Left lobe of liver (tissue), 2 donors: ENCODE results near the gene CGB3. TPM values are rescaled to one million over a fixed set of nuclear protein-coding genes. Genes with fewer than 3 reads are reported as not detected.
A peak's percentile ranks its signal among the peaks of the same experiment; 100 is the strongest.
"Not testable (repeated sequence)": the region's sequence is repeated elsewhere in the genome, so short reads cannot be mapped to it uniquely, and the experiment has no call there.

ENCODE experiments used
- ATAC-seq: fragments of 200-7000 bp; cut with Tn5 transposase; one replicate; pipeline ENCODE4 v1.9.1; 2020; ENCODE audit warnings: mild to moderate bottlenecking, moderate library complexity
- DNase-seq: peaks from one replicate; pipeline ENCODE4 v3.0.0-alpha.2; 2020; ENCODE audit warnings: low spot score
- total RNA-seq: library from RNA; stranded (reverse); gene quantifications from one replicate; pipeline ENCODE4 v1.2.1, GENCODE V29; 2021
- donor health status: DM: no; HTN: no; CAD: no; lungs with moderate emphysema.
- donor health status: DM: no; HTN: yes; CAD: no.

The CGB3 gene
- not detected for total RNA-seq

- not testable (repeated sequence) for DNase-seq, ATAC-seq
These were observed at the start of gene CGB3 for GRCh38 chr19:49024233-49024632. TSS of gene CGB3 (minus strand) at chr19:49024333. CDS start at chr19:49023971, 362 bp downstream.

DNA sequence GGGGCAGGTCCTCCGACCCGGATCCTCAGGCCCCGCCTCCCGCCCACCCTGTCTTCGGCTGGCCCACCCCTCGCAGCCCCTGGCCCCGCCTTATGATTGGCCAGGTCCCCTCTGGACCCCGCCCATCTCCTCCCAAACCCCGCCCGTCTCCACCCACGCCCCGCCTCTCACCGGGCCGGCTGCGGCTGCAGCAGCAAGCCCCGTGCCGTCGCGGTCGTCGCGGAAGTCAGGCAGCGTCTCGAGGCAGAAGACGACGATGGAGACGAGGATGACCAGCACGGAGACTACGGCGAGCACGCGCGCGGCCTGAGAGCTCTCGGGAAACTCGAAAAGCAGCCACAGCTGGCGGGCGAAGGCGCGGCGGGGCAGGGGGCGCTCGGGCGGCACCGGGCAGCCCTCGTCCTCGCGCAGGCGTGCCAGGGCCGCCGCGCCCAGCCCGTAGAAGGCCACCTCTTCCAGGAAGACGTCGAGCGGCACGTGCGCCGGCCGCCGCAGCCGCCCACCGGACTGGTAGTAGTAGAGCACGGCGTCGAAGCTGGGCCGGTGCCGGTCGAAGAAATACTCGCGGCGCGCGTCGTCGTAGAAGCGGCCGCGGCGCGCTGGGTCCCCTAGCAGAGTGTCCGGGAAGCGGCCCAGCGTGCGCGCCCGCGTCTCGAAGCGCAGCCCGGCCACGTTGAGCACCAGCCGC, 47.9 kb upstream of the CGB3 start:
- DNase-seq (no peak), ATAC-seq (no peak)

DNA sequence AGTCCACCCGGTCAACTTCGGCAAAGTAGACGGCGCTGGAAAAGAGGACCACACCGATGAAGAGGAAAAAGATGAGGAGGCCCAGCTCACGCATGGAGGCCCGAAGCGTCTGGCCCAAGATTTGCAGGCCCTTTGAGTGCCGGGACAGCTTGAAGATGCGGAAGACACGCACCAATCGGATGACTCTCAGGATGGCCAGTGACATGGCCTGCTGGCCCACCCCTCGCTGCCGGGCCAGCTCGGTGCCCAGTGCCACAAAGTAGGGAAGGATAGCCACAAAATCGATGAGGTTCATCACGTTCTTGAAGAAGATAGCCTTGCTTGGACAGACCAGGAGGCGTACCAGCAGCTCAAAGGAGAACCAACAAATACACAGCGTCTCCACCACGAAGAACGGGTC, 46.3 kb upstream of the CGB3 start:
- no peak for ATAC-seq

GRCh38 chr19:49069026-49069425, 44.9 kb upstream of the CGB3 start:
- DNase-seq (no peak), ATAC-seq (no peak)

More for the DNA sequence above, 46.3 kb upstream of the CGB3 start:
- DNase-seq = no peak

GRCh38 chr19:49067554-49067953, 43.4 kb upstream of the CGB3 start:
- DNase-seq = no peak
- ATAC-seq = no peak

GRCh38 chr19:49065905-49066512, 41.9 kb upstream of the CGB3 start:
- DNase-seq (no peak), ATAC-seq (no peak)

DNA sequence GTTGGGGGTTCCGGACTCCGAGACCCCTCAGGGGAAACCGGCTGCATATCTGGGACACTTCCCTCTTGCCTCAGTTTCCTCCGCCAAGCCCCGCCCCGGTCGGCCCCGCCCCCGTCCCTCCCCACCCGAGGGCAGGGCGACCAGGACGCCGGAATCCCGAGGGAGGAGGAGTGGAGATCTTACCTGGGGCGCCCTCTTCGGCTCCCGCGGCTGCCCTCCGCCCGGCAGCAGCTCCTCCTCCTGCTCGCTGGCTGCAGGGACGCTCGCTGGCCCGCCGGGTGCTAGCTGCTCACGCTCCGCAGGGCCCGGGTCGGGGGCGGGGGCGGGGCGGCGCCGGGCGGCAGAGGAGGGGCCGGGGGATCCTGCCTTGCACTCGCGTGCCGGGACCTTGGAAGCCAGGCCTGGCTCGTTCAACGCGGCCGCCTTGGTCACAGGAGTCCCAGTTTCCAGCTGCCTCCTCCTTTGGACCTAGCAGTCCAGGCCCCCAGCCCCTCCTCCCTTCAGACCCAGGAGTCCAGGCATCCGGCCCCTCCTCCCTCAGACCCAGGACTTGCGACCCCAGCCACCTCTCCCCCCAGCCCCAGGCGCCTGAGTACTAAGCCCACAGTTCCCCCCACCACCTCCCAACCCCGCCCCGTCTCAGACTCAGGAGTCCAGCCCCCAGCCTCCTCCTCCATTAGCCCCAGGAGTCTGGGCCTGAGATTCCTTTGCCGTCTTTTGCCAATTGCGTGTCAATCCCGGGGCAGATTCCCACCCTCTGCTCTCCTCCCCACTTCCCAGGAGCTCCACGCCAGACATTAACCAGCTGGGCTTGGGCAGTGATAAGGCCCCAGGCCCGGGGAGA, 40.9 kb upstream of the CGB3 start, which contains the start of gene NTF4:
Gene NTF4 (minus strand): TSS at position 51 of the 844 bp plus-strand sequence. CDS start 2,821 bp downstream, outside the sequence.
- no peak for DNase-seq
- peak; percentile 65 for ATAC-seq

DNA sequence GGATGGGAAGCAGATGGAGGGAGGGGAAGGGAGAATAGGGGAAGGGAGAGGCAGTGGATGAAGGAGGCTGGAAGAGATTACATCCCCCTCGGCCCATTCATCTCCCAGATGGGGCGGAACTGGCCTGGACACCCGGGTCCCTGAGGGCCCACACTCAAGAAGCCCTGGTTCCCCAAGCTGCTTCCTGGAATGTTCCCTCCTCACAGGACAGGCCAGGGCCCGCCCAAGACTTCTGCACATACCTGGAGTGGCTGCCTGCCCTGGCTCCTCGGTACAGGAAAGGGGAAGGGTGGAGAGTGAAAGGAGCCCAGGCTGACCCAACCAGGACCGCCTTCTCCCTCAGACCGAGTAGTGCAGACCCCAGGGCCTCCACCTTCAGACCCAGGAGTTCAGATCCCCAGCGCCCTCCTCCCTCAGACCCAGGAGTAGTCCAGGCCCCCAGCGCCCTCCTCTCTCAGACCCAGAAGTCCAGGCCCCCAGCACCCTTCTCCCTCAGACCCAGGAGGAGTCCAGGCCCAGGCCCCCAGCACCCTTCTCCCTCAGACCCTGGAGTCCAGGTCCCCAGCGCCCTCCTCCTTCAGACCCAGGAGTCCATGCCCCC, 40.0 kb upstream of the CGB3 start:
- DNase-seq (no peak), ATAC-seq (no peak)

- no peak for ATAC-seq
- no peak for DNase-seq
These were observed 37.3 kb upstream of the CGB3 start for GRCh38 chr19:49061445-49061844.

- ATAC-seq (no peak), DNase-seq (no peak)
These were observed 36.9 kb upstream of the CGB3 start for GRCh38 chr19:49061000-49061399.

- DNase-seq (no peak), ATAC-seq (no peak)
These were observed 34.9 kb upstream of the CGB3 start for GRCh38 chr19:49059053-49059452.

DNA sequence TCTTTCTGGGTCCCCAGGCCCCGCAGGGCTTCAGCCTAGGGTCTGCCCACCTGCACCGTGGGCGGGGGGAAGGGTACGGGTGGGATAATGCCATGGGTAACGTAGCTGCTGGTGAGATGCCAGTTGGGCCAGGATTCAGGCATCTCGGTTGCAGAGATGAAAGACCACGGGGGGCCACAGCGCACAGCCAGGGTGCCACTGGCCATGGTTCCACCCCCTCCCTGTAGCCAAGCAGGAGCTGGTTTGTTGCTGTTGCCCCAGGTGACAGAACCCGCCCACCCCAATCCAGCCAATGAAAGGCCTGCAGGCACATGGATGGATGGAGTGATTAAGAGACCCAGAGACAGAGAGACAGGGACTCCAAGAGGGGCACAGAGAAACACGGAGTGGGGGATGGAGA, 34.4 kb upstream of the CGB3 start:
- no peak for DNase-seq
- ATAC-seq = no peak

DNA sequence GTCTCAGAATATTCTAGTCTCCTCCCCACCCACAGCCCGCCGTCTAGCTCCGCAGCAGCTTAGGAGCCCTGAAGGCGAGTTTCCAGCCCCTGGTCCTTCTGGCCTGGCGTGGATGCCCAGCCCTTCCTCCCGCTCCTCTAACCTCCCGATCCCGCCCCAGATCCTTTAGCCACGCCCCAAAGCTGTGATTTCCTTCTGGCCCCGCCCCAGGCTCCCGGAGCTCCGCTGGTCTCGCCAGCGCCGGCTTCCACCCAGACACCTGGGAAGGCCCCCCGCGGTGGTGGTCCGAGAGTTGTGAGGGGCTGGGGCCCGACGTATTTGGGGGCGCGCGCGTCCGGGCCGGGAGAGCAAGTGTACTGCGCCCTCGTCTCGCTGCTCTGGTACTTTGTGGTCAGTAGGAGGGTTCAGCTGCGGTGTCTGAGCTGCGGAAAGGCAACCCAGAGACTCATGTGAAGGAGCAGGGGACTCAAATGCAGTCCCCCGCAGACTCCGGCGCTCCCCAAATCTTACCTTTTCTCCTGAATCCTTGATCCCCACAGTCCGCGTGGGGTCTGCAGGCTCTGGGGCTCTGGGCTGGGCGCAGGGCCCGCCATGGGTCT, 33.6 kb upstream of the CGB3 start, which contains the start of gene CGB7:
Gene CGB7 (minus strand): TSS at position 114 of the 599 bp plus-strand sequence. CDS start 2,374 bp downstream, outside the sequence.
- ATAC-seq (peak; percentile 76), DNase-seq (peak; percentile 70)

- peak; percentile 9 for ATAC-seq
- not testable (repeated sequence) for DNase-seq
These were observed 32.9 kb upstream of the CGB3 start for GRCh38 chr19:49056902-49057596.

DNA sequence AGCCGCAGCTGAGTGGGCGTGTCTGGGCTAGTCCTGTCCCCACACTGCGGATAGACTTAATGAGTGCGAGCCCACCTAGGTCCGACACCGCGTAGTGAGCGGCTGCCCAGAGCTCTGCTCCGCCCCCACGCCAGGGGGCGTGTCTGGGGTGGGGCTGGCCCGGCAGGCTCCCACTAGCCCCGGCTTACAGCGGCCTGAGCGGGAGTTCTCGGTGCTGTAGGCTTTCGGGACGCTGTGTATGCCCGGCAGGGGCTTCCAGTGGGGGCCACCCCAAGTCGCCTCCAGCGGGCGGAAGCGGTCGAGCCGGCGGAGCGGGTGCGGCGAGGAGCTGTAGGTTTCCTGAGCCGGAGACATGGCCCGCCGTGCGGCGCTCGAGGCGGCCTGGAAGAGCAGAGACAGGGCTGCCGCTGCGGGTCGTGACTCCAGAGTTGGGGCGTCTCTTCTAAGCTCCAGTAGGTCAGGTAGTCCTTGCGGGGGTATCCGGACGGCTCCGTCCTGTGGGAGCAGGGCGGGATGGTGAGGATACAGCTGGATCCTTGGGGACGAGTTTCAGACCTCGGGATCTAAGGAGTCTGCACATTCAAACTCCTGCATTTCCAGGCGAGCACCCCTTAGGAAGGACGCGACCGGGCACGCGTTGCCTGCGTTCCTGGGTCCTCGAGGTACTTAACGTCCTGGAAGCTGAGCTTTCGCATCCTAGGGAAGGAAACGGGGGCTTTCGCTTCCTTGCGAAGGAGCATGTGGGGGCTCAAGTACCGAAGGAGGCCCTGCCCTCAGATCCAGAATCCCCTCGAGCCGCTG, 32.2 kb upstream of the CGB3 start:
- ATAC-seq (peak; percentile 90), DNase-seq (peak; percentile 64)

DNA sequence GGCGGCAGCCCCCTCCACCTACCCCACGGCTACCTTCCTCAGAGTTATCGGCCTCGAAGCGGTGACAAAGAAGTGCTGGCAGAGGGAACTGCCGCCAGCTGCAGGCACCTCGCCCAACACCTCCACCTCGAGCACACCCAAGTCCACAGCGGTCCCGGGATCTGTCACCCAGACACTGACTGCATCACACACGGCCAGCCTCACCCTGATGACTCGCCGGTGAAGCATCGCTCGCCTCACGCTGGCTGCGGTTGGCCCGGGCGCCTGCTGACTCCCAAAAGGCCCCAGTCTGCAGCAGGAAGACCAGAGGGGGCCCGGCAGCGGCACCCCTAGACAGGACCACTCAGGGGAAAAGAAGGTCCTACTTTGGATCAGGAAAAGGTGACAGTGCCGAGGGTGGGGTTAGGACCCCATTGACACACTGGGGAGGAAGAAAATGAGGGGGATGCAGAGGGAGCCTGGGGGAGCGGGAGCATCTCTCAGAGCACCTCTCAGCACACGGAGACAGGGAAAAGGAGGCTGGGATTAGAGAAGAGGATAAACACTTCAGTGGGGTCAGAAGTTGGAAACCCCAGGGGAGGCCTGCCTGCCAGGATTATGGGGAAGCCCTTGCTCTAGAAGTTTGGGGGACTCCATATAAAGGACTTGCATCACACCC, 26.4 kb upstream of the CGB3 start:
- DNase-seq, ATAC-seq: not testable (repeated sequence)

DNA sequence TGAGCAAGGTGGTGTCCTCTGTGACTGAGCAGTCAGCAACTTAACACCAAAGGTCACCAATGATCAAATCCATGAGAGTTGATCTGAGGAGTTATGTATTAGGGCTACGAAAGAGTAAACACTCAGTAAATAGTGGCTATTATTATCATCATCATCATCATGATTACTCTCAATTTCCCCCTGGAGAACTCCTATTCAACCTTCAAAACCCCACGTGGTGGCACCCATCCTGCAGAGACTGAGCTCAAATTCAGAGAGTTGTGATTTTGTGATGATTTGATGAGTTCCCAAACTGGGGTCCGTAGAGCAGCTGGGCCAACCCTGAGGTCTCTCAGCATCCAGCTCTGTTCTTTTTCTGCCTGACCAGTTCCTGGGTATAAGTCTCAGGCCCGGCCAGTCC, 25.7 kb upstream of the CGB3 start:
- ATAC-seq, DNase-seq: not testable (repeated sequence)

- DNase-seq, ATAC-seq: not testable (repeated sequence)
These were observed 24.9 kb upstream of the CGB3 start, which contains the start of gene CGB8 for GRCh38 chr19:49049011-49049410. TSS of gene CGB8 (minus strand) at chr19:49049111. CDS start at chr19:49048739, 372 bp downstream.
